Ascending aorta (tissue), 2 donors: ENCODE measurements around the gene KRT28. TPM values are rescaled to one million over a fixed set of nuclear protein-coding genes. Genes with fewer than 3 reads are reported as not detected.

ENCODE experiments used
- DNase-seq, 2 donors: peaks; one replicate each; pipeline ENCODE4 v3.0.0-alpha.2; 2019; ENCODE audit warnings: low spot score in 2 of 2
- H3K27ac ChIP-seq, 2 donors: fragments of 200-600 bp; sonication (generic); one replicate each; pipeline ENCODE4 v1.5.1; 2016 to 2017; ENCODE audit warnings: mild to moderate bottlenecking in 1 of 2
- H3K27me3 ChIP-seq: fragments of 200-600 bp; sonication (generic); one replicate; pipeline ENCODE4 v1.5.1; 2017
- H3K36me3 ChIP-seq, 2 donors: fragments of 200-600 bp; sonication (generic); one replicate each; pipeline ENCODE4 v1.5.1; 2016
- H3K4me1 ChIP-seq, 2 donors: fragments of 200-600 bp; sonication (generic); one replicate each; pipeline ENCODE4 v1.5.1; 2016 to 2017; ENCODE audit warnings: mild to moderate bottlenecking in 1 of 2
- H3K4me3 ChIP-seq, 2 donors: fragments of 200-600 bp; sonication (generic); one replicate each; pipeline ENCODE4 v1.5.1; 2016 to 2017; ENCODE audit warnings: mild to moderate bottlenecking in 1 of 2
- H3K9me3 ChIP-seq, 2 donors: fragments of 200-600 bp; sonication (generic); one replicate each; pipeline ENCODE4 v1.5.1; 2016
- intact Hi-C: fragments of 100-400 bp; cut with DNase I; formaldehyde crosslinking; loops from one replicate; pipeline ENCODE4 v1.15.1; 2023
- total RNA-seq: library from RNA; depleted of rRNA; stranded (reverse); fragments of >200 nt; gene quantifications from one replicate; pipeline ENCODE4 v1.1.0, GENCODE V29; 2016
- TF ChIP-seq, protein P1 (sequence below), 3 experiments: fragments of 200-600 bp in 2 of 3; fragments of 450-650 bp in 1 of 3; sonication (generic) in 2 of 3; IDR thresholded peaks; one replicate each; pipeline ENCODE4 v1.5.1; 2016 to 2019; ENCODE audit warnings: antibody characterized with exemption in 3 of 3, mild to moderate bottlenecking in 1 of 3, moderate library complexity in 1 of 3

The KRT28 gene
- total RNA-seq, 1 donor from 2014 or later, result not detected

DNA sequence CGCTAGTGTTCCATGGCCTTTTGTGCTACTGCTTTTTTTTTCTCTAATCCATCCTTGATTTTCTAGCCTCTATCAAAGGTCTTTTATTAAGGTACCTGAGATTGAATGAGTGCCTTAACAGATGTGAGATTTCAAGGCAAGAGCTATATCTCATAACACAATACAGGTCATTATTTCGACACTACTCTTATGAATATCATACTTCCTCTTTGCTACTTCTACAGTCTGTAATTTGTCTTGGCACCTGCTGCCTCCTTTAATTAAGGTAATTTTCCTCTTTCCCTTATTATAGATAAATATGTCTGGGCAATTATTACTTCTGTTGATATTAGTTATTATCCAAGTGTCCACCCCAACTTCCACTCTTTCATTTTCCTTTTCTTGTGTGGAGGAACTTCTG lies 5.3 kb downstream of the KRT28 start:
- no peaks in the 10 kb centered on the region for H3K4me1 ChIP-seq
- no peaks in the 10 kb centered on the region for H3K36me3 ChIP-seq
- TF ChIP-seq, protein P1, sequence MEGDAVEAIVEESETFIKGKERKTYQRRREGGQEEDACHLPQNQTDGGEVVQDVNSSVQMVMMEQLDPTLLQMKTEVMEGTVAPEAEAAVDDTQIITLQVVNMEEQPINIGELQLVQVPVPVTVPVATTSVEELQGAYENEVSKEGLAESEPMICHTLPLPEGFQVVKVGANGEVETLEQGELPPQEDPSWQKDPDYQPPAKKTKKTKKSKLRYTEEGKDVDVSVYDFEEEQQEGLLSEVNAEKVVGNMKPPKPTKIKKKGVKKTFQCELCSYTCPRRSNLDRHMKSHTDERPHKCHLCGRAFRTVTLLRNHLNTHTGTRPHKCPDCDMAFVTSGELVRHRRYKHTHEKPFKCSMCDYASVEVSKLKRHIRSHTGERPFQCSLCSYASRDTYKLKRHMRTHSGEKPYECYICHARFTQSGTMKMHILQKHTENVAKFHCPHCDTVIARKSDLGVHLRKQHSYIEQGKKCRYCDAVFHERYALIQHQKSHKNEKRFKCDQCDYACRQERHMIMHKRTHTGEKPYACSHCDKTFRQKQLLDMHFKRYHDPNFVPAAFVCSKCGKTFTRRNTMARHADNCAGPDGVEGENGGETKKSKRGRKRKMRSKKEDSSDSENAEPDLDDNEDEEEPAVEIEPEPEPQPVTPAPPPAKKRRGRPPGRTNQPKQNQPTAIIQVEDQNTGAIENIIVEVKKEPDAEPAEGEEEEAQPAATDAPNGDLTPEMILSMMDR (IDR thresholded peaks at IDR 0.05), result no peak
- H3K9me3 ChIP-seq, result no peaks in the 10 kb centered on the region
- no peaks in the 10 kb centered on the region for H3K27me3 ChIP-seq
- no peak for DNase-seq
- no peak overlapping the region for H3K4me3 ChIP-seq
- no peak overlapping the region for H3K27ac ChIP-seq
- intact Hi-C loops, result loop anchor here (5.0 kb wide), 1 partner anchor 172 kb away; no protein-coding TSS in a partner anchor

DNA sequence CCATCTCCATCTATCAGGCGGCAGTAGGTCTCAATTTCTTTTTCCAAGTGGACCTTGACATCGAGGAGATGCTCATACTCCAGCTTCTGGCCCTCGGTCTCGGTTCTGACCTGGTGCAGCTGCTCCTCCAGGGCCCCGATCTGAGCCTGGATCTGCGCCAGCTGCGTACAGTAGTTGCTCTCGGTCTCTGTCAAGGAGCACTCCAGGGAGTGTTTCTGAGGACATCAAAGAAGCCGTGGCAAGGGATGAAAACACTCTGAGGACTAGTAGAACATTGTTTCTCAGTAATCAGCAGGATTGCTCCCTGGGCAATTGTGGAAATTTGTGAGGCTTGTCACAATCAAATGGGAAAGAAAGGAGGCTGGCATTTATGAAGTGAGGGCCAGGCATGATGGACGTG lies 5.9 kb downstream of the KRT28 start:
- TF ChIP-seq, protein P1 (IDR thresholded peaks at IDR 0.05), result no peak
- no peaks in the 10 kb centered on the region for H3K36me3 ChIP-seq
- no peaks in the 10 kb centered on the region for H3K4me1 ChIP-seq
- intact Hi-C loops, result loop anchor here (5.0 kb wide), 1 partner anchor 172 kb away; no protein-coding TSS in a partner anchor
- H3K4me3 ChIP-seq, result no peak overlapping the region
- no peaks in the 10 kb centered on the region for H3K9me3 ChIP-seq
- H3K27me3 ChIP-seq, result no peaks in the 10 kb centered on the region
- no peak overlapping the region for H3K27ac ChIP-seq
- DNase-seq, result no peak

DNA sequence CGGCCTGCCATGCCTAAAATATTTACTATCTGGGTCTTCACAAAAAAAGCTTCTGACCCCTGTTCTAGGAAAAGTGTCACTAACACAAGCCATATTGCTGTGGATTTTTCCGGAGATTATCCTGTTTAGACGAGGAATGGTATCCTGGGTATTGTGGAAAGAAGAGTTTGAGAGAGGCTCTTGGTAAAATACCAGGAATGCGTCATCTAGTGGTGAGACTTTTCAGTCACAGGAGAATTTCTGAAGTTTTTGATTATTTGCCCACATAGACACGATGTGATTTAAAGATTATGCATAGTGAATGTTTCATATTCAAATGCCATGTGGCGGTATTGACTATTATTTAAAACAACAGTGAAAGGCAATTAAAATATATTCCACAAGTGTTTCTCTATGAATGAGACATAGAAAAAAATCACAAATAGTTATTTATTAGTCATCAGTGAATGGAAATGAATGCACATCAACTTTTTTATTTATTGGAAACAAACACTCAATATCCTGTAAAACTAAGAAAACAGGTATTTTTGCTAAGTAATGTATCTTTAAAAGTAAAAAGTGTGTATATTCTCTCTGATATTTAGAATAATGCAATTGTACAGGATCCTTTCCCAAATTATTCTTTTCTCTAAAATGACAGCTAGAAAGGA lies 7.8 kb downstream of the KRT28 start:
- H3K4me1 ChIP-seq, result no peaks in the 10 kb centered on the region
- H3K36me3 ChIP-seq, result no peaks in the 10 kb centered on the region
- H3K27me3 ChIP-seq, result no peaks in the 10 kb centered on the region
- DNase-seq, result no peak
- H3K9me3 ChIP-seq, result no peaks in the 10 kb centered on the region
- no peak overlapping the region for H3K27ac ChIP-seq
- TF ChIP-seq, protein P1 (IDR thresholded peaks at IDR 0.05), result peak; percentile 12 to 38 (median 31)
- H3K4me3 ChIP-seq, result no peak overlapping the region
- intact Hi-C loops, result loop anchor here (5.0 kb wide), 1 partner anchor 170 kb away; no protein-coding TSS in a partner anchor

DNA sequence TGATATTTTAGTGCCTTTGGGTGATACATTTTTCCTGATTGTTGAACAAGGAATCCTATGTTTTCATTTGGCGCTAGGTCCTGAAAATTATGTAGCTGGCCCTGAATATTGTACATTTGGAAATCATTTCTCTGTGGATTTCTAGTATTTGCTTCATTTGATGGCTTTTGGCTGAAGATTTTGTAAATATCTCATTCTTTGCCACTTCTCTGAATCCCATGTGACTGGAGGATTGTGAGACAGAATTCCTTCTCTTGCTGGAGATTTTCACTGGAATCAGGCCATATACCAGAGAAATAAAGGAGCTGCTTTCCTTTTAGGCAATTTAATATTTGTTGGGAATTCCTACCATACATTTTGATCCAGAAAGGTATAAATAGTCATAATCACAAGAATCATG lies 8.6 kb downstream of the KRT28 start:
- Histone ChIP-seq H3K4me1 (no peaks in the 10 kb centered on the region), H3K27me3 (no peaks in the 10 kb centered on the region), H3K36me3 (no peaks in the 10 kb centered on the region), H3K4me3 (no peak overlapping the region), H3K9me3 (no peaks in the 10 kb centered on the region), H3K27ac (no peak overlapping the region)
- TF ChIP-seq, protein P1 (IDR thresholded peaks at IDR 0.05), result no peak
- intact Hi-C loops, result loop anchor here (5.0 kb wide), 1 partner anchor 169 kb away; no protein-coding TSS in a partner anchor
- no peak for DNase-seq

DNA sequence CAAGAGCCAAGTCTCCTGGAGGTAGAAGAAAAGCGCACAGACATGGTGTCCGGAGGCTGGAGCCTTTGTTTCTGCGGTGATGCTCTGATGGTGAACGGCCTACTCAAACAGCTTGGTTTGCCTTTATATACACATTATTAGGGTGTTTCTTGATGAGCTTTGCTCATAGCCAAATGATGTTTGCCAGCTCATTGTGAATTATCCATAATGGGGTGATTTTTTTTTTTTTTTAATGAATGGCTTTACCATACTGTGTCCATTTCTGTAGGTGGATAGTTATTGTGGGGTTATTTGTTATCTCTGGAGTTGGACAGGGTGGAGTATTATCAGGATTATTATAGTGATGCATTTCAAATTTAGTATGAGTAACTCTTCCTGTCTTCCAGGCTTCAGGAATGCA lies 17.3 kb downstream of the KRT28 start, which contains the start of gene KRT27:
KRT27 (minus strand) TSS at position 101 of the 400 bp plus-strand sequence; CDS start at position 44, 57 bp downstream.
- intact Hi-C loops, result no loop called here
- DNase-seq, result no peak
- no peaks in the 10 kb centered on the region for H3K4me1 ChIP-seq
- no peak within 1 kb of the TSS for H3K4me3 ChIP-seq
- H3K27ac ChIP-seq, result no peak within 1 kb of the TSS
- TF ChIP-seq, protein P1 (IDR thresholded peaks at IDR 0.05), result no peak
- H3K36me3 ChIP-seq, result no peaks in the 10 kb centered on the region
- no peaks in the 10 kb centered on the region for H3K27me3 ChIP-seq
- H3K9me3 ChIP-seq, result no peaks in the 10 kb centered on the region
